Trophoblast cell (in vitro differentiated cells and primary cell): Measurements from ENCODE around the gene SYF2. TPM values are rescaled to one million over a fixed set of nuclear protein-coding genes. Genes with fewer than 3 reads are reported as not detected.
"Not testable (repeated sequence)": the region's sequence is repeated elsewhere in the genome, so short reads cannot be mapped to it uniquely, and the experiment has no call there.

Experiments used
- DNase-seq, 2 donors: peaks; one replicate each; pipeline ENCODE4 v3.0.0-alpha.2; 2016
- H2AFZ ChIP-seq: 2 replicates; pipeline ENCODE4 v1.6.1; 2013; ENCODE audit warnings: low read length, moderate library complexity, mild to moderate bottlenecking; ENCODE audit not compliant: insufficient read depth, poor library complexity
- H2AK5ac ChIP-seq: 2 replicates; pipeline ENCODE4 v1.6.1; 2013; ENCODE audit warnings: mild to moderate bottlenecking, low read length
- H2BK120ac ChIP-seq: 2 replicates; pipeline ENCODE4 v1.6.1; 2013; ENCODE audit warnings: low read length, mild to moderate bottlenecking, moderate library complexity; ENCODE audit not compliant: insufficient read depth, poor library complexity
- H2BK12ac ChIP-seq: 2 replicates; pipeline ENCODE4 v1.6.1; 2013; ENCODE audit warnings: mild to moderate bottlenecking, low read length, moderate library complexity
- H2BK5ac ChIP-seq: 2 replicates; pipeline ENCODE4 v1.6.1; 2013; ENCODE audit warnings: low read length, low read depth, moderate library complexity, mild to moderate bottlenecking; ENCODE audit not compliant: poor library complexity
- H3K14ac ChIP-seq: 2 replicates; pipeline ENCODE4 v1.6.1; 2013; ENCODE audit warnings: mild to moderate bottlenecking, low read length
- H3K18ac ChIP-seq: 2 replicates; pipeline ENCODE4 v1.6.1; 2013; ENCODE audit warnings: mild to moderate bottlenecking, low read length
- H3K23ac ChIP-seq: 2 replicates; pipeline ENCODE4 v1.6.1; 2013; ENCODE audit warnings: low read length
- H3K27ac ChIP-seq: 2 replicates; pipeline ENCODE4 v1.5.1; 2013; ENCODE audit warnings: low read depth, mild to moderate bottlenecking, inconsistent platforms, low read length, moderate library complexity
- H3K27me3 ChIP-seq: 2 replicates; pipeline ENCODE4 v1.6.1; 2013; ENCODE audit warnings: inconsistent platforms, mild to moderate bottlenecking, low read length, moderate library complexity; ENCODE audit not compliant: insufficient read depth
- H3K36me3 ChIP-seq, 2 experiments: 1 replicate in 1 of 2; 2 replicates in 1 of 2; pipeline ENCODE4 v1.6.1; 2013; ENCODE audit warnings: low read length in 2 of 2, mild to moderate bottlenecking in 2 of 2, moderate library complexity in 1 of 2; ENCODE audit not compliant: insufficient read depth in 2 of 2, control insufficient read depth in 1 of 2
- H3K4ac ChIP-seq: 2 replicates; pipeline ENCODE4 v1.6.1; 2013; ENCODE audit warnings: low read depth, mild to moderate bottlenecking, low read length, moderate library complexity
- H3K4me1 ChIP-seq, 2 experiments: 1 replicate in 1 of 2; 2 replicates in 1 of 2; pipeline ENCODE4 v1.6.1; 2013; ENCODE audit warnings: low read length in 2 of 2, mild to moderate bottlenecking in 2 of 2, moderate library complexity in 1 of 2; ENCODE audit not compliant: insufficient read depth in 2 of 2, control insufficient read depth in 1 of 2
- H3K4me2 ChIP-seq: 2 replicates; pipeline ENCODE4 v1.6.1; 2013; ENCODE audit warnings: inconsistent platforms, mild to moderate bottlenecking, low read length, moderate library complexity
- H3K4me3 ChIP-seq: 2 replicates; pipeline ENCODE4 v1.5.1; 2013; ENCODE audit warnings: mild to moderate bottlenecking, low read depth, low read length, inconsistent platforms
- H3K79me1 ChIP-seq: one replicate; pipeline ENCODE4 v1.6.1; 2013; ENCODE audit warnings: low read length
- H3K79me2 ChIP-seq: 2 replicates; pipeline ENCODE4 v1.6.1; 2013; ENCODE audit warnings: low read length, mild to moderate bottlenecking; ENCODE audit not compliant: control insufficient read depth, insufficient read depth, poor library complexity
- H3K9ac ChIP-seq: 2 replicates; pipeline ENCODE4 v1.6.1; 2013; ENCODE audit warnings: mild to moderate bottlenecking, low read length
- H3K9me3 ChIP-seq: 2 replicates; pipeline ENCODE4 v1.6.1; 2013; ENCODE audit warnings: low read depth, mild to moderate bottlenecking, control low read depth, inconsistent platforms, low read length; ENCODE audit not compliant: insufficient read depth
- H4K12ac ChIP-seq: 2 replicates; pipeline ENCODE4 v1.6.1; 2013; ENCODE audit warnings: low read depth, mild to moderate bottlenecking, low read length, moderate library complexity
- H4K8ac ChIP-seq: 2 replicates; pipeline ENCODE4 v1.6.1; 2013; ENCODE audit warnings: low read depth, mild to moderate bottlenecking, low read length, moderate library complexity
- H4K91ac ChIP-seq: one replicate; pipeline ENCODE4 v1.6.1; 2013; ENCODE audit warnings: low read depth, mild to moderate bottlenecking, low read length, moderate library complexity
- WGBS: extraction: QIAGEN DNeasy Blood & Tissue Kit; methylation state at CpG from one replicate; pipeline ENCODE4 v1.1.7; 2013; ENCODE audit warnings: missing lambda C conversion rate; ENCODE audit not compliant: insufficient read length, insufficient coverage; ENCODE audit errors: extremely low coverage; 5-methylcytosine and 5-hydroxymethylcytosine counted together
- polyA plus RNA-seq: library from polyadenylated mRNA; stranded (reverse); fragments of 200-250 nt; gene quantifications from 2 replicates; pipeline ENCODE4 v1.2.3, GENCODE V29; 2013

The SYF2 gene
- 62.1 and 63.3 TPM in 2 replicates for polyA plus RNA-seq

GRCh38 chr1:25232027-25232865 lies at the start of gene SYF2:
TSS of gene SYF2 (minus strand) at chr1:25232502. CDS start at chr1:25232467, 35 bp downstream.
- Histone ChIP-seq H2AFZ (peak within 1 kb of the TSS; percentile 97), H2BK5ac (peak within 1 kb of the TSS; percentile 76), H2BK120ac (peak within 1 kb of the TSS; percentile 85), H3K79me1 (peaks cover 10% of the 10 kb centered on the region), H3K4ac (peak within 1 kb of the TSS; percentile 97), H3K4me2 (peak within 1 kb of the TSS; percentile 77), H2AK5ac (peak within 1 kb of the TSS; percentile 73), H3K27me3 (no peaks in the 10 kb centered on the region), H3K9me3 (no peaks in the 10 kb centered on the region), H3K9ac (peak within 1 kb of the TSS; percentile 97), H3K14ac (peak within 1 kb of the TSS; percentile 89), H3K18ac (peak within 1 kb of the TSS; percentile 94), H4K91ac (peak within 1 kb of the TSS; percentile 91), H3K4me3 (peak within 1 kb of the TSS; percentile 78), H4K12ac (peak within 1 kb of the TSS; percentile 99), H3K79me2 (peaks cover 9% of the 10 kb centered on the region), H3K36me3 (peaks cover 12 to 17% of the 10 kb centered on the region in 2 experiments), H3K4me1 (peaks cover 3 to 4% of the 10 kb centered on the region in 2 experiments), H2BK12ac (no peak within 1 kb of the TSS), H3K23ac (no peak within 1 kb of the TSS), H4K8ac (peak within 1 kb of the TSS; percentile 99), H3K27ac (peak within 1 kb of the TSS; percentile 85)
- WGBS: no CpG with 5 or more reads among the region's 54 CpGs
- peak; percentile 76 to 94 for DNase-seq

- H2BK5ac ChIP-seq, H3K9ac ChIP-seq, H2AFZ ChIP-seq, H3K79me1 ChIP-seq, H4K12ac ChIP-seq, H3K4me3 ChIP-seq, H4K91ac ChIP-seq, H3K79me2 ChIP-seq, H3K27ac ChIP-seq, H4K8ac ChIP-seq, H3K4ac ChIP-seq, H2BK12ac ChIP-seq, H2AK5ac ChIP-seq, H3K18ac ChIP-seq, H3K36me3 ChIP-seq, H3K14ac ChIP-seq, H3K9me3 ChIP-seq, H2BK120ac ChIP-seq, H3K4me1 ChIP-seq, H3K23ac ChIP-seq, H3K4me2 ChIP-seq, H3K27me3 ChIP-seq, DNase-seq: not testable (repeated sequence)
- WGBS: no CpG with 5 or more reads among the region's 5 CpGs
Measured at GRCh38 chr1:25279693-25280111, 47.4 kb upstream of the SYF2 start.

GRCh38 chr1:25278790-25279189 lies 46.5 kb upstream of the SYF2 start:
- not testable (repeated sequence) for H3K4me1 ChIP-seq, H3K27ac ChIP-seq, H3K9me3 ChIP-seq, H4K12ac ChIP-seq, H3K79me1 ChIP-seq, H2AFZ ChIP-seq, H4K8ac ChIP-seq, H3K4me2 ChIP-seq, H3K23ac ChIP-seq, H2BK12ac ChIP-seq, H2BK120ac ChIP-seq, H3K79me2 ChIP-seq, H2AK5ac ChIP-seq, H2BK5ac ChIP-seq, H3K18ac ChIP-seq, H3K36me3 ChIP-seq, DNase-seq, H3K4ac ChIP-seq, H3K27me3 ChIP-seq, H3K4me3 ChIP-seq, H3K14ac ChIP-seq, H3K9ac ChIP-seq, H4K91ac ChIP-seq
- no CpG with 5 or more reads among the region's 8 CpGs for WGBS

GRCh38 chr1:25278358-25278757 lies 46.1 kb upstream of the SYF2 start:
- not testable (repeated sequence) for DNase-seq
- no CpG with 5 or more reads among the region's 2 CpGs for WGBS

More at GRCh38 chr1:25278358-25278757, 46.1 kb upstream of the SYF2 start:
- H2AK5ac ChIP-seq, H3K79me2 ChIP-seq, H3K4me3 ChIP-seq, H4K91ac ChIP-seq, H3K9ac ChIP-seq, H3K4me1 ChIP-seq, H3K27me3 ChIP-seq, H3K23ac ChIP-seq, H3K4me2 ChIP-seq, H3K9me3 ChIP-seq, H2AFZ ChIP-seq, H3K4ac ChIP-seq, H3K36me3 ChIP-seq, H2BK12ac ChIP-seq, H3K14ac ChIP-seq, H3K18ac ChIP-seq, H2BK120ac ChIP-seq, H3K79me1 ChIP-seq, H4K12ac ChIP-seq, H3K27ac ChIP-seq, H2BK5ac ChIP-seq, H4K8ac ChIP-seq: not testable (repeated sequence)
